ENCODE results near the gene NBEA. TPM values are rescaled to one million over a fixed set of nuclear protein-coding genes. Genes with fewer than 3 reads are reported as not detected.

Gene NBEA
- polyA plus RNA-seq, 6 donors from 2014 or later = 1.1 to 2.3 (median 1.5) TPM

- ATAC-seq (ENCODE audit: low read depth in 2 of 2) (no peak), DNase-seq (no peak)
- Mint-ChIP-seq H3K36me3 (no peaks in the 10 kb centered on the region), H3K27ac (no peak overlapping the region), H3K9me3 (no peaks in the 10 kb centered on the region), H3K27me3 (no peaks in the 10 kb centered on the region), H3K4me3 (no peak overlapping the region), H3K4me1 (peaks cover 0 to 9% (median 0%) of the 10 kb centered on the region in 3 donors)
Observed at GRCh38 chr13:35140321-35140720, 198.3 kb downstream of the NBEA start.

GRCh38 chr13:35140831-35141230, 198.8 kb downstream of the NBEA start:
- H3K27ac Mint-ChIP-seq = no peak overlapping the region
- no peaks in the 10 kb centered on the region for H3K27me3 Mint-ChIP-seq
- no peak for ATAC-seq (ENCODE audit: low read depth in 2 of 2)
- no peak for DNase-seq
- no peaks in the 10 kb centered on the region for H3K36me3 Mint-ChIP-seq
- peaks cover 0 to 9% (median 0%) of the 10 kb centered on the region in 3 donors for H3K4me1 Mint-ChIP-seq
- H3K9me3 Mint-ChIP-seq = no peaks in the 10 kb centered on the region
- no peak overlapping the region for H3K4me3 Mint-ChIP-seq

GRCh38 chr13:35143123-35143522, 201.1 kb downstream of the NBEA start:
- no peaks in the 10 kb centered on the region for H3K9me3 Mint-ChIP-seq
- DNase-seq (no peak), ATAC-seq (ENCODE audit: low read depth in 2 of 2) (no peak)
- no peaks in the 10 kb centered on the region for H3K36me3 Mint-ChIP-seq
- peaks cover 0 to 9% (median 0%) of the 10 kb centered on the region in 3 donors for H3K4me1 Mint-ChIP-seq
- no peak overlapping the region for H3K4me3 Mint-ChIP-seq
- H3K27ac Mint-ChIP-seq = no peak overlapping the region
- no peaks in the 10 kb centered on the region for H3K27me3 Mint-ChIP-seq

GRCh38 chr13:35144166-35144890, 202.3 kb downstream of the NBEA start:
- ATAC-seq (ENCODE audit: low read depth in 2 of 2) (no peak), DNase-seq (no peak)
- H3K9me3 Mint-ChIP-seq = no peaks in the 10 kb centered on the region
- peak overlapping the region in 1 of 6 donors; percentile 53 for H3K27ac Mint-ChIP-seq
- H3K4me3 Mint-ChIP-seq = no peak overlapping the region
- peaks cover 0 to 9% (median 0%) of the 10 kb centered on the region in 3 donors for H3K4me1 Mint-ChIP-seq
- no peaks in the 10 kb centered on the region for H3K27me3 Mint-ChIP-seq
- no peaks in the 10 kb centered on the region for H3K36me3 Mint-ChIP-seq

GRCh38 chr13:35146686-35147085, 204.6 kb downstream of the NBEA start:
- no peak for ATAC-seq (ENCODE audit: low read depth in 2 of 2)
- Mint-ChIP-seq H3K27me3 (no peaks in the 10 kb centered on the region), H3K9me3 (no peaks in the 10 kb centered on the region), H3K4me1 (peaks cover 0 to 9% (median 0%) of the 10 kb centered on the region in 3 donors), H3K36me3 (no peaks in the 10 kb centered on the region), H3K4me3 (no peak overlapping the region), H3K27ac (no peak overlapping the region)
- no peak for DNase-seq

GRCh38 chr13:35157143-35157755, 215.2 kb downstream of the NBEA start:
- peak overlapping the region in 1 of 6 donors; percentile 63 for H3K27ac Mint-ChIP-seq
- H3K4me1 Mint-ChIP-seq = peaks cover under 1 to 1% (median under 1%) of the 10 kb centered on the region in 3 donors
- H3K27me3 Mint-ChIP-seq = no peaks in the 10 kb centered on the region
- peak; percentile 17 for DNase-seq
- no peak overlapping the region for H3K4me3 Mint-ChIP-seq
- ATAC-seq (ENCODE audit: low read depth in 2 of 2) = peak; percentile 28 to 34
- no peaks in the 10 kb centered on the region for H3K36me3 Mint-ChIP-seq
- H3K9me3 Mint-ChIP-seq = no peaks in the 10 kb centered on the region

- Mint-ChIP-seq H3K27me3 (no peaks in the 10 kb centered on the region), H3K4me1 (peaks cover 5 to 6% (median 6%) of the 10 kb centered on the region in 3 donors), H3K4me3 (no peak overlapping the region), H3K9me3 (no peaks in the 10 kb centered on the region), H3K27ac (peak overlapping the region in 1 of 6 donors; percentile 39), H3K36me3 (no peaks in the 10 kb centered on the region)
- no peak for ATAC-seq (ENCODE audit: low read depth in 2 of 2)
- DNase-seq = no peak
Observed at GRCh38 chr13:35159041-35159440, 217.0 kb downstream of the NBEA start.

- Mint-ChIP-seq H3K4me3 (no peak overlapping the region), H3K27me3 (no peaks in the 10 kb centered on the region), H3K4me1 (peaks cover 5 to 6% (median 6%) of the 10 kb centered on the region in 3 donors), H3K27ac (peak overlapping the region in 1 of 6 donors; percentile 17), H3K36me3 (no peaks in the 10 kb centered on the region), H3K9me3 (no peaks in the 10 kb centered on the region)
- ATAC-seq (ENCODE audit: low read depth in 2 of 2) = no peak
- DNase-seq = no peak
Observed at GRCh38 chr13:35160896-35161295, 218.8 kb downstream of the NBEA start.

- H3K4me3 Mint-ChIP-seq = peak overlapping the region in 5 of 8 donors; percentile 4 to 84 (median 50)
Observed at GRCh38 chr13:35162420-35162819, 220.3 kb downstream of the NBEA start.

GRCh38 chr13:35163674-35164073, 221.6 kb downstream of the NBEA start:
- Mint-ChIP-seq H3K27ac (no peak overlapping the region), H3K27me3 (no peaks in the 10 kb centered on the region), H3K4me3 (no peak overlapping the region), H3K36me3 (no peaks in the 10 kb centered on the region), H3K4me1 (peaks cover 5 to 6% (median 6%) of the 10 kb centered on the region in 3 donors), H3K9me3 (no peaks in the 10 kb centered on the region)
- DNase-seq = no peak
- no peak for ATAC-seq (ENCODE audit: low read depth in 2 of 2)

More at GRCh38 chr13:35162420-35162819, 220.3 kb downstream of the NBEA start:
- no peak for DNase-seq
- no peaks in the 10 kb centered on the region for H3K27me3 Mint-ChIP-seq
- H3K36me3 Mint-ChIP-seq = no peaks in the 10 kb centered on the region
- no peak for ATAC-seq (ENCODE audit: low read depth in 2 of 2)
- no peaks in the 10 kb centered on the region for H3K9me3 Mint-ChIP-seq
- H3K27ac Mint-ChIP-seq = peak overlapping the region in 5 of 6 donors; percentile 11 to 99 (median 82)
- peaks cover 5 to 6% (median 6%) of the 10 kb centered on the region in 3 donors for H3K4me1 Mint-ChIP-seq

- DNase-seq (peak; percentile 43), ATAC-seq (ENCODE audit: low read depth in 2 of 2) (peak; percentile 40 to 55)
- no peaks in the 10 kb centered on the region for H3K36me3 Mint-ChIP-seq
- H3K27me3 Mint-ChIP-seq = no peaks in the 10 kb centered on the region
- H3K4me1 Mint-ChIP-seq = peaks cover 5 to 6% (median 6%) of the 10 kb centered on the region in 3 donors
- H3K27ac Mint-ChIP-seq = no peak overlapping the region
- H3K4me3 Mint-ChIP-seq = no peak overlapping the region
- no peaks in the 10 kb centered on the region for H3K9me3 Mint-ChIP-seq
Observed at GRCh38 chr13:35164324-35164932, 222.4 kb downstream of the NBEA start.

GRCh38 chr13:35165205-35165604, 223.1 kb downstream of the NBEA start:
- Mint-ChIP-seq H3K27ac (peak overlapping the region in 1 of 6 donors; percentile 54), H3K9me3 (no peaks in the 10 kb centered on the region), H3K27me3 (no peaks in the 10 kb centered on the region), H3K36me3 (no peaks in the 10 kb centered on the region), H3K4me1 (peaks cover 5 to 6% (median 6%) of the 10 kb centered on the region in 3 donors), H3K4me3 (no peak overlapping the region)
- ATAC-seq (ENCODE audit: low read depth in 2 of 2) (no peak), DNase-seq (no peak)

GRCh38 chr13:35179494-35179893, 237.4 kb downstream of the NBEA start:
- ATAC-seq (ENCODE audit: low read depth in 2 of 2) = no peak
- DNase-seq = no peak
- H3K36me3 Mint-ChIP-seq = peaks cover 4 to 7% of the 10 kb centered on the region in 2 donors
- no peak overlapping the region for H3K4me3 Mint-ChIP-seq
- no peaks in the 10 kb centered on the region for H3K27me3 Mint-ChIP-seq
- no peaks in the 10 kb centered on the region for H3K9me3 Mint-ChIP-seq
- H3K27ac Mint-ChIP-seq = no peak overlapping the region
- H3K4me1 Mint-ChIP-seq = no peaks in the 10 kb centered on the region
